GM18507 (cell line): ENCODE data around the gene WFDC1.
A peak's percentile ranks its signal among the peaks of the same experiment; 100 is the strongest.

Experiments used
- DNase-seq: peaks from one replicate; pipeline ENCODE4 v3.0.0; 2011; ENCODE audit warnings: low read depth; ENCODE audit not compliant: insufficient read length; ENCODE audit errors: extremely low spot score
- FAIRE-seq: peaks from 2 replicates; lab custom pipeline; 2011; peaks lifted over from hg19 to GRCh38; lab: Jason Lieb, UNC

Gene WFDC1

DNA sequence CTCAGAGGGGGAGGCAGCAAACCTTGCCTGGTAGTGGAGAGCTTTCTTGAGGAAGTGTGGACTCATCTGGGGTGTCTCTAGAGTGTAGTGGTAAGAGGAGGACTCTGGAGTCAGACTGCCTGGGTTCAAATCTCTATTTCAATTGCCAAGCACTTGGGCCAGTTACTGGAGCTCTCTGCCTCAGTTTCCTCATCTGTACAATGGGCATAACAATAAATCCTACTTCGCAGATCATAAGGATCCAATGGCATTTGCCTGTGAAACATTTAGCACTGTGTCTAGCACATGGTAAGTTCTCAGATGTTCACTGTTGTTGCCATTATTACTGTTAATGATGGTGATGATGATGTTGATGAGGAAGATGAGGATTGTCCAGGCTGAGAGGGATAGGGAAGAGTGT is 23.6 kb upstream of the WFDC1 start:
- DNase-seq (no peak), FAIRE-seq (no peak)

DNA sequence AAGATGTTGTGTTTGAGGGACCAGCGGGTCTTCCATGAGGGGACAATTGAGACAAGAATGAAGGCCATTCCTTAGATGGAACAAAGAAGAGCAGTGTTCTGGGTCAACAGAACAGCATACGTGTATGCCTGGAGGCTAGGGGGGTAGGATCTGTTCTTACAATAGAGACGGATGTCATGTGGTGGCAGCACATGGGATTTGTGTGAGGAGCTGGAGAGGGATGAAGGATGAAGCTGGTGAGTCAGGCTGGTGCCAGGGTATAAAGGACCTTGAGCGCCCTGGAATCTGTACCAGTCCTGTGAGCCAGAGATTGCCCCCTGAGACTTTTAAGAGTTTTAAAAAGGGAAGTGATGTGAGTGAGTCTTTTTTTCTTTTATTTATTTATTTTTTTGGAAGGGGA is 22.8 kb upstream of the WFDC1 start:
- DNase-seq (no peak), FAIRE-seq (no peak)

DNA sequence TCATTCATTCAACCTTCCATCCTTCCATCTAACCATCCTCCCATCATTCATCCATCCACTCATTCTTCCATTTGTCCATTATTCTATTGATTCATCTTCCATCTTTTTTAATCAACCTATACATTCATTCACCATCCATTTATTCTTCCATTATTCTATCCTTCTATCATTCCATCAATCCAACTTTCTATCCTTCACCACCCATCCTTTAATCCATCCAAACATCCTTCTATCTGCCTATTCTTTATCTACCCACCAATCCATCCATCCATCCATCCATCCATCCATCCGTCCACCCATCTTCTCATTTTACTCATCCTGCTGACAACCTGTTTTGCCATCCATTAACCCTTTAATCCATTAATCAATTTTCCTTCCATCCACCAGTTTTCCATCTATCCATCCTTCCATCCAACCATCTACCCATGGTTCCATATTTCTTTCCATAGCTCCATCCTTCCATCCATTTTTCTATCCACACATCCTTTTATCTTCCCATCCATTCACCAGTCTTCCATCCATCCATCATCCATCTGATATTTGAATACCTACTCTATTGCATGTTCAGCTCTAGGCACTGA is 21.8 kb upstream of the WFDC1 start:
- no peak for DNase-seq
- FAIRE-seq: no peak

DNA sequence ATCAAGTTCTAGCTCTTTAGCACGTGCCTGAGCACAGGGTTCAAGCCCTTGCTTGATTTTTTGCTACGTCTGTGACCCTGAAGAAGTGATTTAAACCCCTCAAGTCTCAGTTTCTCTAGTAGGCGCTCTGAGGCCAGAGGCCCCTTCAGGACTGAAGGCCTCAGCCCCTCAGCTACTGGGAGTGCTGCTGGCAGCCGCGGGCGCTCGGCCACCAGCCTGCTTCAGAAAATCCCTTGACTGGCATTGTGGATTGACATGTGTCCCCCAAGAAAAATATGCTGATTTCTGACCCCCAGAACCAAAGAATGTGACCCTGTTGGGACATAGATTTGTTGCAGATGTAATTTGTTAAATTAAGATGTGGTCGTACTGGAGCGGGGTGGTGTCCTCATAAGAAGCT is 20.2 kb upstream of the WFDC1 start:
- no peak for FAIRE-seq
- DNase-seq: no peak

DNA sequence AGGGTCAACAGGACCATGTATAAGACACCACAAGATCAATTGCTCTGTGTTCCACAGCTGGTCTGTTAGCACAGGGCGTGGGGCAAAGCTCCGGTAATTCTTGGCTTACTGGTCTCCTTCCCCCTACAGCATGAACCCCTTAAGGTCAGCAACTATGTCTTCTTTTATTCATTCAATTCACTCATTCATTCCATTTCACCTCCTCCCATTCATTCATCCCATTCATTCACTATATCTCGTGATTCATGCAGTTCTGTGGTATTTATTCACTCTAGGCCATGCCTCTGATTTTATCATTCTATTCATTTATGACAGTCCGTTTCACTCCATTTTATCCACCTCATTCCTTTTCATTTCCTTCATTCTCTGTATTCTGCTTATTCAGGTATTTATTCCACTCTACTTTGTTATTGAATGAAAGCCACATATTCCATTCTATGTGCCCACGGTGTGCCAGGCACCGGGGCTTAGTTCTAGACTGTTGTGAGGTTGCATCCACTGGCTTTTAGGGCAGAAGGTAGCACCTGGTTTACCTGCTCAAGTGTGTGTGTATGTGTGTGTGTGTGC is 19.0 kb upstream of the WFDC1 start:
- FAIRE-seq (no peak), DNase-seq (no peak)

DNA sequence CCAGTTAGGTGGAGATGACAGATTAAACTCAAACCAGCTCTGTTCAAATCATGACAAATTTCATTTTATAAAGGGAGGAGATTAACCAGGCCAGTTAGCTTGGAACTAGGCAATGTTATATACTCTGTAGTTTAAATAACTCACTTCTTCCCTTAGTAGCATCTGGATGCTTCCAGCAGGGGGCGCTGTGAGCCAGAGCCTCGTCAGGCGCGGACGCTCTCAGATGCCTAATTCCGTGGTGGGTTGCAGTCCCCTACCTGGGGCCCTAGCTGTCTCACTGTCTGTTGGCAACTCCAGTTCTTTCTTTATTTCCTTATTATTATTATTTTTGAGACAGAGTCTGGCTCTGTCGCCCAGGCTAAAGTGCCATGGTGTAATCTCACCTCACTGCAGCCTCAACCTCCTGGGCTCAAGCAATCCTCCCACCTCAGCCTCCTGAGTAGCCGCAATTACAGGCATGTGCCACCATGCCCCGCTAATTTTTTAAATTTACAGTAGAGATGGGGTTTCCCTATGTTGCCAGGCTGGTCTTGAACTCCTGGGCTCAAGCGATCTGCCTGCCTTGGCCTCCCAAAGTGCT is 17.3 kb upstream of the WFDC1 start:
- FAIRE-seq (peak; percentile 75), DNase-seq (peak; percentile 28)

DNA sequence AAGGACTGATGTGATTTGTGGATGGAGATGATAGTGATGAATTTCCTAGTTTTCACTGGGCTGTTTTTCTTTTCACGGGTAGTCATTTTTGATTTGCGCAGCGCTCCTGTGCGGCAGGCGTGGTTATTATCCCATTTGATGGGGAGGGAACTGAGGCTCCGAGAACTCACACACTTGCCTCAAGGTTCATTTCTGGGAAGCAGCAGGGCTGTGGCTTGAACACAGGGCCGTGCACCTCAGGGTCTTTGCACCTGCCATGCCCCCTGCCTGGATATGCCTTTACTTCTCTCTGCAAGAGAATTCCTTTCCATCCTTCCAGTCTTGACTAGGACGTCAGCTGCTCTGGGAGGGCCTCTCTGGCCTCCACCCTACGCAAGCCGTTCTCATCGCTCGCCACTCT is 16.3 kb upstream of the WFDC1 start:
- FAIRE-seq (no peak), DNase-seq (no peak)

DNA sequence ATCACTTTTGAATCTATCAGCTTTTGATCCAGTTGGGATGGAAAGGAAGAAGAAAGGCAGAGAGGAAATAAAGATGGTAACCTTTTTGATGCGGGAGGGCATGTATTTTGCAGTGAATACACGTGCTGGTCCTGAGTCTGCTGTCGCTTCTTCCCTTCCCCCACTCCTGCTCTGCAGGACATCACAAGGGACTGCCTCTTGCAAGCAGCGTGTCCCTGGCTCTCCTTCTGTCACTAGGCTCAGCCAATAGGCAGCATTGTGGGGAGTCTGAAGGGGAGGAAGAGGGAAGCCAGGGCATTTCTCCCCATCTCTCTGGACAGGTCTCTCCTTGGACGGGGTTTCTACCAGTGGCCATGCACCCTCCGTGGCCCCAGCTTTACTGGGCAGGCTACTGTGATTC is 15.7 kb upstream of the WFDC1 start:
- no peak for DNase-seq
- no peak for FAIRE-seq

DNA sequence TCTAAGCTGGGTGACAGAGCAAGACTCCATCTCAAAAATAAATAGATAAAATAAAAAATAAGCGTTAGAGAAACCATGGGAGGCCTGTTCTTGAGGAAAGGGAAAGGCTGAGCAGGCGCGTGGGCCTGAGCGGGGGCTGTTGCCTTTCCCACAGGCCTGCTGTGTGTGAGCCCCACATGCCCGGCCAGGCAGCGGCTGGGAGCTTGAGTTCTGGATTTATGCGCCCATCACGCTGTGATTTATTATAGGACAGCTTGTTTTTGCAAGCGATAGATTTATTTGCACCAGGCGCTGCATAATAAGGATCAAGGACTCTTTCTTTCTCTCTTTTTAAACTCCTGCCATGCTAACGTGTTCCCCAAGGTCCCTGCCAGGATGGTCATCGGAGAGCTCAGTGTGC is 14.8 kb upstream of the WFDC1 start:
- FAIRE-seq: no peak
- no peak for DNase-seq

DNA sequence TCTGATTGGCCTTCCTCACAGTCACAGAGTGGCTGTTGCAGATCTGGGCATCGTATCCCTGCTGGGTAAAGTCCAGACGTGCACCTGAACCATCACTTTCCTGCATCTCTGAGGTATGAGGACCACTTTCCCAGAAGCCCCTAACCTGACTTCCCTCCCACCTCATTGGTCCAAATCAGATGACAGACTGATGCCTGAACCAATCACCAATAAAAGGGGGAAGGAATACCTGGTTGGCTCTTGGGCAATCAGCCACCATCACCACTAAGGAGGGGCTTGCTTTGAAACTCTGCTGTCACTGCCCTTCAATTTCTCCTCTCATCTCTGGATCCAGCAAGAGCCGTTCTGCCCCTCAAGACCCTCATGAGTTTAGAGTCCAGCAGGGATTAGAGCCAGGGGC is 13.6 kb upstream of the WFDC1 start:
- DNase-seq: no peak
- no peak for FAIRE-seq

DNA sequence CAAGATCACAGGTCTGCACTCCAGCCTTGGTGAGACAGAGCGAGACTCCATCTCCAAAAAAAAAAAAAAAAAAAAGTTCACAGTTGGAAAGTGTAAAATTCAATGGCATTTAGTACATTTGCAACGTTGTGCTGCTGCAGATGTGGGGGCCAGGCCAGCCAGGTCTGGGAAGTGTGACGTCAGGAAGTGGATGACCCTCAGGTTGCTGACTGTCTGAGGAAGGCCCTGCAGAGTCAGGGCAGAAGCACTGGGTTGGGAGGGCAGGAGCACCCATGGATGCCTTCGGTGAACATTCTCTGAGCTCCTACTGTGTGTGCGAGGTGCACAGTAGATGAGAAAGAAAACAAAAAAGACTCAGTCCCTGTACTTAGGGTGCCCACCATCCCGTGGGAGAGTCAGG is 12.1 kb upstream of the WFDC1 start:
- DNase-seq (no peak), FAIRE-seq (no peak)

DNA sequence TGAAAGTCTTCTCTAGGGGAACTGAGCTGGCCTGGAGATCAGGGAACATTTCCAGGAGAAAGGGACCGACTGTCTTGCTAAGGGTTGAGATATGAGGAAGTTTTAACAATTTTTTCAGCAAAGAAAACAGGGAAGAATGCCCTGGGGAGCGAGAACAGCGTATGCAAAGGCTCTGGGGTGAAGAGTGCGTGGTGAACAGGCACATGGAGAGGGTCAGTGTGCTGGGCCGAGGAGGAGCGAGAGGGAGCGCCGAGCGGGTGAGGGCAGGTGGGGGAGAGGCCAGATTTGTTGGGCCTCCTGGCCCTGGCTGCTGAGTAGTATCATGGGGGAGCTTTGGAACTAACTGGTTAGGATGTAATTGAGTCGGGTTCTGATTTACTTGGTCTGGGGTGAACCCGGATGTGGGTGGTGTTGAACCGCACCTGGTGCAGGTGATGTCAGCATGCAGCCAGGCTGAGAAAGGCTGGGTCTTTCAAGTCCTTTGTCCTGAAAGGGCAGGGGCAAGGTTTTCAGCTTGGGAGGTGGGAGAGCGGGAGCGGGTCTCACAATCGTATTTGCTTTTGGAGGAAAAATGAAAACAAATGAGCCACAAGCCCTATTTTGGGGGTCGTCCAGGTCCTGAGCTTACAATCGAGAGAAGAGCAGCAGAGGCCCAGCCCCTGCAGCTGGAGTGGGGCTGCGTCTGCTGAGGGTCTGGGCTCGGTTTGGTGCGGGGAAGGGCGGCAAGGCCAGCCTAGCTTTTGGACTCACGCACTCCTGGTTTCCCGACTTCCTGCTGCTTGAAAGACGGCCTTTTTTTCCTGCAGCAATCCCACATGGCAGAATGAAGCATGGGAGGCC is 11.1 kb upstream of the WFDC1 start:
- DNase-seq (no peak), FAIRE-seq (no peak)

DNA sequence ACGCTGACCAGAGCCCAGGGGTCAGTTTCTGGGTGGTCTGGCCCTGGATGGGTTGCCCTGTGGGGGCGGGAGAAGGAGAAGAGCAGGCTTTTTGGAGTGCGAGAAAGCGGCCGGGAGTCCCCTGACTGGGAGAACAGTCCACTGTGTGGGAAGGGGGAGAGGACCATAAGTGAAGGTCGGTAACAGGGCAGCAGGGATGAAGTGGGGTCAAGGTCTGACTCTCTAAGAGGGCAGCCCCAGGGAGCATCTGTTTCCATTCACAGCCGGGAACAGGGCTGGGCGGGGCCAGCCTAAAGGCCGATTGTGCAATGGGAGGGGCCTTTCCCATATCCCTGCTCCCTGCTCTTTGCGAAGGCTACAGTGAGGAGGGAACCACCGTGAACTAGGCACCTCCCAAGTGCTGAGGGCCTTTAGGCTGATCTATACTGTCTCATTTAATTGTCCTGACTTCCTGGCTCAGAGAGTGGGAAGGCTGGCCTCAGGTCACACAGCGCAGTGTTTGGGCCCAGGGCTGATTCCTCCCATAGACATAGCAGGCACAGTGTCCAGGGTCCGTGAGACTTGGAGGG is 10.4 kb upstream of the WFDC1 start:
- FAIRE-seq (no peak), DNase-seq (no peak)

DNA sequence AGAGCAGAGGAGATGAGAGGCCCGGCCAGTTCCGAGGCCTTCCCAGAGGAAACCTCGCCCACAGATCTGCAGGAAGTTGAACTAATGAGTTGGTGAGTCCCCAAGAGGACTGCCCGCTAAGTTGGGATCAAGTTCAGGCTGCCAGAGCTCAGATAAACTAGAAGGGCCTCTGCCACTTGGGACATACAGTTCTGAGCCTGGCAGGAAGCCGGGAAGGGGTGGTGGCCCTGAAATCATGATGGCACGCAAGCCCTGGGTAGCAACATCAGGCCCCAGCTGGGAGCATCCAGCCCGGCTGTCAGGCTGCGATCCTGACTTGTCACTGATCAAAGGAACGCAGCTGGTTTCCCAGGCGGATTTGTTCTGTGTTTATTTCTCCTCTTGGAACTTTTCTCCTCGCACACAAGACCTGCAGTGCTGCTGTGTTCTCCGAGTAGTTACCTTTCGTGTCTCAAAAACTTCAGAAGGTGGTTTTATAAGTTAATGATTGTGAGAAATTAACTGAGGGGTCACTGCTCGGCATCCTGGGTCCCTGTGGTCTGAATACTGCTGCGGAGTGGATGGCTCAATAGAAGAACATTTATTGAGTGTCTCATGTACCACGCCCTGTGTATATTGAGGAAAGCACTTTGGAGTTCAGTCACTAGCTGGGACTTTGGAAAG is 8.0 kb upstream of the WFDC1 start:
- FAIRE-seq (no peak), DNase-seq (no peak)

DNA sequence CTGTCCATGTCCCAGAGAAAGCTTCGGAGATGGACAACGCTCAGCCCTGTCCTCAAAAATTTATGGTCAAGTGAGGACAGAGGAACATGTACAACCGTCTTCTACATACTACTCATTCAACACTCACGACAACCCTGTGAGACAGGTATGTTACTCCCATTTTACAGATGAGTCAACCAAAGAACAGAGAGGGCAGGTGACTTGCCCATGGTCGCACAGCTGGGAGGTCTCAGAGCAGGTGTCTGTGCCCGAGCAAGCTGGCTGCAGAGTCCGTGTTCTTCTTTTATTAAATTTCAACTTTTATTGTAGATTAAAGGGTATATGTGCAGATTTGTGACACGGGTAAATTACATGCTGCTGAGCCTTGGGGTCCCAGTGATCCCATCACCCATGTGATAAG is 5.8 kb upstream of the WFDC1 start:
- DNase-seq (no peak), FAIRE-seq (no peak)

DNA sequence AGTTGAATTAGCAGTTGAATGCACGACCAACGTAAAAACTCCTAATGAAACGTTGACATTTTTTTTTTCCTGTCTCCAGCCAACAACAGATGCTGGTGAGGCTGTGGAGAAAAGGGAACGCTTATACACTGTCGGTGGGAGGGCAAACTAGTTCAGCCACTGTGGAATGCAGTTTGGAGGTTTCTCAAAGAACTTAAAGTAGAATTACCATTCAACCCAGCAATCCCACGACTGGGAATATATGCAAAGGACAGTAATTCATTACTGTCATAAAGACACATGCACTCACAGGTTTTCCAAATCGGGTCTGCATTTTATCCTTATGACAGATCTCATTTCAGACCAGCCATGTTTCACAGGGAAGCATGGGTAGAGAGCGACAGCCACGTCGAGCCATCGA is 3.5 kb upstream of the WFDC1 start:
- DNase-seq (no peak), FAIRE-seq (no peak)

DNA sequence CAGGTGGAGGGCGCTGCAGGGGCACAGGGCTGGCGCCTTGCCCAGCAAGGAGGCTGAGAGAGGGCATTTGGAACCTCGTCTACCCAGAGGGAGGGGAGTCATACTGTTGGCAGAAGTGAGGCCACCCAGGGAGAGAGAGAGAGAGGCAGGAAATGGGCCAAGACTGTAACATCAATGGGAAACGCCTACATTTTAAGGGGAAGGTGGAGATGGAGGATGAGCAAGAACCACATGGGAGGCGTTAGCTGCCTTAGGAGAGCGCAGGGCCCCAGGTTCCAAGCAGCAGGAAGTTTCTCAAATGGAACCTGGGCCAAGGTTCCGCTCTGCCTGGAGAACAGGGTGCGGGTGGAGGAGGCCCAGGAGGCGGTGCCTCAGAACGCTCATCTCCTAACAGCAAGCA is 2.7 kb upstream of the WFDC1 start:
- FAIRE-seq: no peak
- DNase-seq: no peak

DNA sequence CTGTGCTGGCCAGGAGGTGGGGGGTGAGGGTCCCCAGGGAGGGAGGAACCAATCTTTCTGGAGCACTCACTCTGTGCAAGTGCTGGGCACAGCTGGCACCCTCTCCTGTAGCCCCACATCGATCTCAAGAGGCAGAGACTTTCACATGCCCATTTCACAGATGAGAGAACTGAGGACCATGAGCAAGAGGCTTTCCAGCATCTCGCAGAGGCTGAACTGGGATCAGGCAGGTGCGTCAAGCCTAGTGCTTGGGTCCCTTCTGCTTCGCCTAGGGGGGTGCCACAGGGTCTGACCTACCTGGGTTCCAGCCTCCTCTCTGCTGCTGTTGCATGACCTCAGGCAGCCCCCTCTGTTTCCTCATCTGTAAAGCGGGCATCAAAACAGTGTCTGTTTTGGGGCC is 1.3 kb upstream of the WFDC1 start:
- FAIRE-seq: no peak
- no peak for DNase-seq

DNA sequence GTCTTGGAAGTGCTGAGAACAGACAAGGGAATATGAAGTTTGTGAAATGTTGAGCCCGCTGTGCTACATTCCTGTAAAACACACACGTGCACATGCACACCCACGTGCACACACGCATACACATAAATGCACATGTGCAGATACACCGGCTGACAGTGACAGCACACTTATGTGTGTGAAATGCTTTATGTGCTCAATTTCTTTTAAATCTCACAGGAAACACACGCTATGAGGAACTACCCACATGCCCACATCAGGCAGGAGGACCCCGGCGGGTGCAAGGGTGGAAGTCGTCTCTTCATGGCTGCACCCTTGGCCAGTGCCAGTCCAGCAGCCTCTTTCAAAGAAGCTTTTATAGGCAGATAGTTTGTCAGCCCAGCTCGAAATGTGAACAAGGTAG is 561 bp upstream of the WFDC1 start:
- no peak for FAIRE-seq
- DNase-seq: no peak

DNA sequence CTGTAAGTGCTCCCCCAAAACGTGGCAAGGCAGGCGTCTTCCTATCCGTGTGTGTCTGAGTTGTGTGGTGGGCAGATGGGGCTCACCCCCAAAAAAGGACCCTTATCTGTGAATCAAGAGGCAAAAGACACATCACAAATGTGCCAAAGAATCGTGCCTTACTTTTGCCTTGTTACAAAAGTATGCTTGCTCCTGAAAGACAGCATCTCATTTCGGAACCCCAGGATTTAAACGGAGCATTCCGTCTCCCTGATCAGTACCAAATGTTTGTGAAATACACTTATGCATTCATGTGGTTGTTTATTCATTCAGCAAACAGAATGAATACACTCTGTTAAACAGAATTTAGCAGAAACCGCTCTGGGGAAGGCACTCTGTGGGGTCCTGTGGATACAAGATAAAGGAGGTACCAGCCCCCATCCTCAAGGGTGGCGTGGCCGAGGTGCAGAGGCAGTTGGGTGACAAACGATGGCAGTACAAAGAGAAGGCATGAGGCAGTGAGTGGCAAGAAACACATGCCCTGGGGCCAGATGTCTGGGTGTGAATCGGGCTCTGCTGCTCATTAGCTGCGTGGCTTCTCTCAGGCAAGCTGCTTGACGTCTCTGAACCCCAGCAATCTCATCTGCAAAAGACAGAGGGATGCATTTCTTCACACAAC is 654 bp downstream of the WFDC1 start:
- DNase-seq (no peak), FAIRE-seq (no peak)
